Measurements from ENCODE around the gene MFAP5. TPM values are rescaled to one million over a fixed set of nuclear protein-coding genes. Genes with fewer than 3 reads are reported as not detected.

MFAP5 gene
- total RNA-seq, 1 experiment from 2014 or later, result 0.26 TPM

DNA sequence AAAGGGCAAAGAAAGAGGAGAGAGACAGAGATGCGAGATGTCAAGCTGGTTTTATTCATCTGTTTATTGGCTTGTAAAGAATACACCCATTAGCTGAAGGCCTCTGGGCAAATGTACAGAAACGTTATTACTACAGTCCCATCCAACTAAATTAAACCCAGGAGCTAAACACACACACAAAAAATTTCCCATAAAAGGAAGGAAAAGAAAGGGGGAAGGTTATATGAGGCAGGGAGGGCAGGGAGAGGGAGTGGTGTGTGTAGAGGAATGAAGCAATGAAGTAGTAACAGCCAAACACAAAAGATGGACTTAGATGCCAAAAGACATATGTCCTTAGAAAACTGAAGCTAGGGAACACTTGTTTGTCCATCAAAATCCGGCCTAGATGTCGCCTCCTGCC is 3.1 kb upstream of the MFAP5 start:
- no peak overlapping the region for H3K27ac Mint-ChIP-seq

More for the DNA sequence above, 3.1 kb upstream of the MFAP5 start:
- Histone ChIP-seq H3K4me2 (ENCODE audit: insufficient read depth, insufficient read length, low read length) (no peak overlapping the region), H3K23me2 (ENCODE audit: insufficient read length, low read depth, low read length, poor library complexity, severe bottlenecking) (no peaks in the 10 kb centered on the region), H3K27ac (ENCODE audit: insufficient read length, low read depth, low read length) (no peak overlapping the region), H2BK15ac (ENCODE audit: low read depth, low read length) (no peak overlapping the region), H3K79me2 (ENCODE audit: insufficient read depth, low read length) (no peaks in the 10 kb centered on the region), H3K9ac (ENCODE audit: extremely low read depth, insufficient read length, low read length) (no peak overlapping the region), H3T11ph (ENCODE audit: low read length) (no peak overlapping the region), H3K4me1 (ENCODE audit: insufficient read depth, low read length) (no peaks in the 10 kb centered on the region; the same call in 1 of the 2 replicates), H2AFZ (ENCODE audit: low read length) (no peak overlapping the region), H3K14ac (ENCODE audit: insufficient read depth, low read length) (no peak overlapping the region), H3K79me1 (ENCODE audit: insufficient read depth, low read depth, low read length, poor library complexity, severe bottlenecking) (no peaks in the 10 kb centered on the region), H3K9me3 (ENCODE audit: control insufficient read depth, low read depth, low read length) (no peaks in the 10 kb centered on the region), H4K91ac (ENCODE audit: insufficient read length, low read depth, low read length) (no peak overlapping the region), H3K27me3 (ENCODE audit: insufficient read depth, low read length) (no peaks in the 10 kb centered on the region), H2AK5ac (ENCODE audit: insufficient read length, low read length) (no peak overlapping the region), H3K23ac (ENCODE audit: insufficient read length, low read depth, low read length) (no peak overlapping the region), H4K20me1 (ENCODE audit: control insufficient read depth, insufficient read depth, insufficient read length) (no peaks in the 10 kb centered on the region), H2BK20ac (ENCODE audit: low read depth, low read length, poor library complexity, severe bottlenecking) (no peak overlapping the region), H3K4ac (ENCODE audit: low read depth, low read length) (no peak overlapping the region), H2BK5ac (ENCODE audit: insufficient read length, low read length) (no peak overlapping the region), H4K5ac (ENCODE audit: insufficient read length, low read depth, low read length) (no peak overlapping the region), H3K56ac (ENCODE audit: insufficient read length, low read depth, low read length) (no peak overlapping the region), H3K18ac (ENCODE audit: insufficient read length, low read depth, low read length) (no peak overlapping the region), H2BK120ac (ENCODE audit: low read depth, low read length, poor library complexity, severe bottlenecking) (no peak overlapping the region), H2BK12ac (ENCODE audit: insufficient read length, low read depth, low read length) (no peak overlapping the region), H4K8ac (replicated peaks; ENCODE audit: insufficient read length, low read depth, low read length) (no peak overlapping the region)
- DNase-seq, result no peak
- Mint-ChIP-seq H3K27me3 (ENCODE audit: low read depth) (no peaks in the 10 kb centered on the region; the same call in none of the 2 replicates), H3K4me1 (no peaks in the 10 kb centered on the region), H3K9me3 (peaks cover 3% of the 10 kb centered on the region in 2 experiments; a peak in 4 of 5 replicates), H3K4me3 (no peak overlapping the region), H3K36me3 (ENCODE audit: insufficient read depth in 1 of 3, low read depth in 3 of 3) (peaks cover 2 to 8% (median 5%) of the 10 kb centered on the region in 3 experiments; a peak in 6 of 7 replicates)
- no CpG with 5 or more reads among the region's 4 CpGs for WGBS (ENCODE audit: extremely low coverage, insufficient read length, low lambda C conversion rate)
- TF ChIP-seq, protein P1, sequence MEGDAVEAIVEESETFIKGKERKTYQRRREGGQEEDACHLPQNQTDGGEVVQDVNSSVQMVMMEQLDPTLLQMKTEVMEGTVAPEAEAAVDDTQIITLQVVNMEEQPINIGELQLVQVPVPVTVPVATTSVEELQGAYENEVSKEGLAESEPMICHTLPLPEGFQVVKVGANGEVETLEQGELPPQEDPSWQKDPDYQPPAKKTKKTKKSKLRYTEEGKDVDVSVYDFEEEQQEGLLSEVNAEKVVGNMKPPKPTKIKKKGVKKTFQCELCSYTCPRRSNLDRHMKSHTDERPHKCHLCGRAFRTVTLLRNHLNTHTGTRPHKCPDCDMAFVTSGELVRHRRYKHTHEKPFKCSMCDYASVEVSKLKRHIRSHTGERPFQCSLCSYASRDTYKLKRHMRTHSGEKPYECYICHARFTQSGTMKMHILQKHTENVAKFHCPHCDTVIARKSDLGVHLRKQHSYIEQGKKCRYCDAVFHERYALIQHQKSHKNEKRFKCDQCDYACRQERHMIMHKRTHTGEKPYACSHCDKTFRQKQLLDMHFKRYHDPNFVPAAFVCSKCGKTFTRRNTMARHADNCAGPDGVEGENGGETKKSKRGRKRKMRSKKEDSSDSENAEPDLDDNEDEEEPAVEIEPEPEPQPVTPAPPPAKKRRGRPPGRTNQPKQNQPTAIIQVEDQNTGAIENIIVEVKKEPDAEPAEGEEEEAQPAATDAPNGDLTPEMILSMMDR (conservative IDR thresholded peaks at IDR 0.05), result no peak
